Fibroblast of skin of left biceps (primary cell): Measurements from ENCODE around the gene FRRS1.
"Not testable (repeated sequence)": the region's sequence is repeated elsewhere in the genome, so short reads cannot be mapped to it uniquely, and the experiment has no call there.

Experiments used
- DNase-seq, 2 experiments: peaks; one replicate each; pipeline ENCODE4 v3.0.0-alpha.2; 2013; ENCODE audit warnings: low read depth in 2 of 2

FRRS1 gene

DNA sequence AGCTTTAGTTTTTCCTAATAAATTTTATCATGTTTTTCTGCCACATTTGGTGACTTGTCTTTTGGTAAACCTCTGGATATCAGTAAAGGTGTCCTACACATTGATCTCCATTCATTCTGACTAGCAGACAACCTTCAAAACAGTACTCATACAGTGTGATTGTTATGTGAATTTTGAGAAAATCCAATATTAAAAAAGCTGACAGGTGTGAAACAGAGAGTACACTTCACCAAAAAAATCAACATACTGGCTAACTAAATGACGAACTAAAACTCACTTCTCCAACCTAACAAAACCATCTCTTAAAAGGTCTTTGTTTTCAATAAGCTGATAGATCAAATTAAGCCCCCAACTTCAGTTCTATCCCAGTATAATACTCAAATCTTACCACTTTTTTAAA lies 1.5 kb downstream of the FRRS1 start:
- DNase-seq: no peak

DNA sequence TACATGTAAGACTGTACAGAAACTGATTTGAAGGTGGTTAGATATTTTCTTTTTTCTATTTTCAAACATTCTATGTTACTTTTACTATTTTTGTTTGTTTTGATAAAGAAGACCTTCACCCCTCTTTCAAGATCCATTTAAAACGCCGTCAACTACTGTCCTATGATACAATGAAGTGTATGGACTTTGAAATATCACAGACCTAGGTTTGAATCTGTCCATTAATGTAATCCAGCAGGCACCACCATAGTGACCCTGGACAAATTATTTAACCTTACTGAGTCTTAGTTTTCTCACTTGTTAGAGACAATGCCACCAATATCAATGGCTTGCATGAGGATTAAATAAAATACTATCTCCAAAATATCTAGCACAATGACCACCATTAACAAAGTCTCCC lies 2.0 kb downstream of the FRRS1 start:
- no peak for DNase-seq

DNA sequence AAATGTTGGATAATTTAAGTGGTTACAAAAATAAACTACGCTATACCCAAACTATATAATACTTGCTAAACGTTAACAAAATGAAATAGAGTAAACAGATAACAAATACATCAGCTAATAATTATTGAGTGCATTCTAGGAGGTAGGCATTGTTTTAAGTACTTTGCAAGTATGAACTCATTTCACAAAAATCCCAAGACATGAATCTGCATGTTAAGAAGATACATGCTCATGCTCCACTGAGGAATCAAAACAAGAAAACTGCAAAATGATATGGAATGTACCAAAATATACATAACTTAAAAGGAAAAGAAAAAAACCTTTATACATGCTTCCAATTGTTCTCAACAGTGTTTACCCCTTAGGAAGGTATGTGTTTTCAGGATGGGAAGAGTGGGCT lies 2.5 kb downstream of the FRRS1 start:
- DNase-seq: no peak

DNA sequence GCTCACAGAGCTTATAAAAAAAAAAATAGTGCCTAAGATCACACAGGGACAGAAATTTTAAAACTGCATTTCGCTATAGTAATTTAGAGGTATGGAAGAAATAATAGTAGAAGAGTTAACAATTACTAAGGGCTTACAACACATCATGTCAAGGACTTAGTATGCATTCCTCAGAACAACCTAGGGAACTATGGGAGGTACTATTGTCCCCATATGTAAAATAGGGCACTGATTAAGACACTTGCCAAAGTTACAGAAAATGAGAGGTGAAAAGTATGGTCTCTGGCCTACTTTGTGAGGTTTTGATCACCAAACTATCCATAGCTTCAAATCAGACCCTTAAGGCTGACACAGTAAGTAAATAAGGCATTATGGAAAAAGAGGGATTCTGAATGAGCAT lies 4.7 kb downstream of the FRRS1 start:
- no peak for DNase-seq

DNA sequence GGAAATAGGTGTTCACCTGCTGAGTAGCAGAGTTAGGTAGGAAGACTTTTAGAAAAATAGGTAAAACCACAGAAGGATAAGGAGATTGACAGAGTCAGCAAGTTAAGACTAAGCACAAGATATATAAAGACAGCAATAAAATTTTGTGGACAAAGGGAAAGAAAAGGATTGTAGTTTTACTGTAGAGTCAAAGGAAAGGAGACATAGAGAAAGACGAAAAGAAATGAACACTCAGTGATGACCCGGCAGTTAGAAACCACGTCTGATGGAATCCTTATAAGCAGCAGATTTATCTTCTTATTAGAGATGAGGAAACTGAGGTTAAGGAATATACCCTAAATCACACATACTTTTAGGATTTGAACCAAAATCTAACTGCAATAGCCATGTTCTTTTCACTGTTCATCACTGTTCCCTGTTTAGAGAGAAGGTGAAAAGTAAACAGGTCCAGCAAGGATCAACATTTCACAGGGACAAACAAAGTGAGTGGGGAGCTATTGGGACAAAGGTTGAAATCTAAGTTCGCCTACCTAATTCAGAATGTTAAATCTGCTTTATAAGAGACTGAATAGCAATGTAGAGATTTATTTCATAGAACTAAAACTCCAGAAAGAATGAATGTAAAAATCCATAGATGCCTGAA lies 6.8 kb downstream of the FRRS1 start:
- no peak for DNase-seq

DNA sequence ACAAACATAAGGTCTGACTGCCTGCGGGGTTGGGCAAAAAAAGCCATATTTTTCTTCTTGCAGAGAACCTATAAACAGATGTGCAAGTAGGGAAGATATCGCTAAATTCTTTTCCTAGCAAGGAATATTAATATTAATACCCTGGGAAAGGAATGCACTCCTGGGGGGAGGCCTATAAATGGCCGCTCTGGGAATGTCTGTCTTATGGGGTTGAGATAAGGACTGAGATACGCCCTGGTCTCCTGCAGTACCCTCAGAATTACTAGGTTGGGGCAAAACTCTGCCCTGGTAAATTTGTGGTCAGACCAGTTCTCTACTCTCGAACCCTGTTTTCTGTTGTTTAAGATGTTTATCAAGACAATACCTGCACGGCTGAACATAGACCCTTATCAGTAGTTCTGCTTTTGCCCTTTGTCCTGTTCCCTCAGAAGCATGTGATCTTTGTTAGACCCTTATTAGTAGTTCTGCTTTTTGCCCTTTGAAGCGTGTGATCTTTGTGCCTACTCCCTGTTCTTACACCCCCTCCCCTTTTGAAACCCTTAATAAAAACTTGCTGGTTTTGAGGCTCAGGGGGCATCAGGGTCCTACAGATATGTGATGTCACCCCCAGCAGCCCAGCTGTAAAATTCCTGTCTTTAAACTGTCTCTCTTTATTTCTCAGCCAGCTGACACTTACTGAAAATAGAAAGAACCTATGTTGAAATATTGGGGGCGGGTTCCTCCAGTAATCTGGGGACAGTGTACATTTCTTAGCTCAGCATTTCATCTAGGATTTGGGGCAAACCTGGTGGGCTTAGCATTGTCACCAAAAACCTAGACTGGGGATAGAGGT lies 7.5 kb downstream of the FRRS1 start:
- DNase-seq: not testable (repeated sequence)

DNA sequence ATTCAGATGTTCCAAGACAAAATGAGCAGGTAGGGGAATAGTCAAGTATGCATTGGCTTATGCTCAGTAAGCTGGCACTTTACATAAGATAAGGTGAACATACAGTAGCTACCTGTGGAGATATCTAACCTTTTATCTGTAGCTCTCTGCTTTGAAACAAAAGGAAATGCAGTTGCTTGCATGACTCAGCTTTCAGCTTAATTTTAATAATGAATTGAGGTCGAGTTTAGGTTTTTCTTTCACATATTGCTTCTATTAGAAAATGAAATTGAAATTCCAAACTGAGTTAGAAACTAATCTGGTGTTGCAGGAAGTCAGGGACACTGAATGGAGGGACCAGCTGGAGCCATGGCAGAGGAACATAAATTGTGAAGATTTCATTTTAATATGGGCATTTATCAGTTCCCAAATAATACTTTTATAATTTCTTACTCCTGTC lies 8.3 kb downstream of the FRRS1 start:
- DNase-seq: no peak

DNA sequence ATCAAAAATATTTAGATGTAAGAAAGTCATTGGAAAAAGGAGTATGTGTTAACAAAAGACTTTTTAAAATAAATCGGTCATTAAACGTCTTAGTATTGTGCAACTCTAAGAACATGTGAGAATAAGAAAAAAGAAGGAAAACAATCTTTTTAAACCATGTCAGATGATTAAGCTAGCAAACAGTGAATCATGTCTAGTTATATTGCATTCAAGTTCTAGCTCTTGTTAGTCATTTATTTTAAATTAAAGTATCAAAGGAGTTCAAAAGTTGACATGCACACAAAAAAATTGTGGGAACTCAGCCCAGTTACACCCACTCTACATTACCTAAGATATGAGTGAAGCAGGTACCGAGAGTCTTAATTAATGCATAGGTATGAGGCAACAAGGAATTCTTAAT lies 9.8 kb downstream of the FRRS1 start:
- no peak for DNase-seq

DNA sequence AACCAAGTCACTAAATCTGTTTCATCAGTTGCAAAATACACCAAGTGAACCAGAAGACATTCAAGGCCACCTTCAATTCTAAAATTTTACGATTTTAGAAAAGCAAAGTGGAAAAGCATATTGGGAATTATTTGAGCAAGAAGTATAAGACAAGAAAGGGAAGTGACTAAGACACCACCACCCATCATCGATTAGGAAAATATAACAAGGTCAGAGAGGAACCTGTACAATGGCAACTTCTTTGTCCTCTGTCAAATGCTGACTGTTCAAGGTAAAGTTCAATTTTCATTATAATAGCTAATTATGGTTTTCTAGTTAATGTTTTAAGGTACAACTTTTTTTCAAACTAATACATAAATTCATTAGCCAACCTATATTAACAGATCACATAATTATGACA lies 10.8 kb downstream of the FRRS1 start:
- DNase-seq: no peak

DNA sequence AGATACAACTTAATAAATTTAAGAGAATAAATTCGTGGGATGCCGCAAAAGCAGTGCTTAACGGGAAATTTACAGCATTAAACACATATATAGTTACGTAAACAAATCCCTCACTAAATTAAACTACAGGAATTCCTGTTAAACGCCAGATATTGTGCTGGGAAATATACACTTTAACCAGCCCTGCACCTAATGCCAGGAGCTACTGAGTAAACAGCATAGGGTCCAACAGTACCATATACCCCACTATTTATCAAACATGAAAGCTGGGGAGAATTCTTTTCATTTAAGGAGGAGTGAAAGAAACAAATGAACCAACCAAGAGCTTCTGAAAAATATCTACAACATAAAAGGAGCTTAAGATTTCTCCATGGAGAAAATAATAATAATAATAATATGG lies 11.7 kb downstream of the FRRS1 start:
- DNase-seq: no peak

DNA sequence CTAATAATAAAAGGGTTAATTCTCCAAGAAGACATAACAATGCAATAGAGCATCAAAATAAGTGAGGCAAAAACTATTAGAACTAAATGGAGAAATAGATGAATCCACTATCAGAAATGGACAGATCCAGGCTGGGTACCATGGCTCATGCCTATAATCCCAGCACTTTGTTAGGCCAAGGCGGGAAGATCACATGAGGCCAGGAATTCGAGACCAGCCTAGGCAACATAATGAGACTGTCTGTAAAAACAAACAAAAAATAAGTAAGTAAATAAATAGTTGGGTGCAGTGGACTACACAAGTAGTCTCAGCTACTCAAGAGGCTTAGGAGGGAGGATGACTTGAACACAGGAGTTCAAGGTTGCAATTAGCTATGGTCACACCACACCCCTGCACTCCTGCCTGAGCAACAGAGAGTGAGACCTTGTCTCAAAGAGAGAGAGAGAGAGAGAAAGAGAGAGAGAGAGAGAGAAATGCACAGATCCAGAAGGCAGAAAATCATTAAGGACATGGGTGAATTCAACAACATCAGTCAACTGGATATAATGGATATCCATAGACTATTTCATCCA lies 12.3 kb downstream of the FRRS1 start:
- no peak for DNase-seq

DNA sequence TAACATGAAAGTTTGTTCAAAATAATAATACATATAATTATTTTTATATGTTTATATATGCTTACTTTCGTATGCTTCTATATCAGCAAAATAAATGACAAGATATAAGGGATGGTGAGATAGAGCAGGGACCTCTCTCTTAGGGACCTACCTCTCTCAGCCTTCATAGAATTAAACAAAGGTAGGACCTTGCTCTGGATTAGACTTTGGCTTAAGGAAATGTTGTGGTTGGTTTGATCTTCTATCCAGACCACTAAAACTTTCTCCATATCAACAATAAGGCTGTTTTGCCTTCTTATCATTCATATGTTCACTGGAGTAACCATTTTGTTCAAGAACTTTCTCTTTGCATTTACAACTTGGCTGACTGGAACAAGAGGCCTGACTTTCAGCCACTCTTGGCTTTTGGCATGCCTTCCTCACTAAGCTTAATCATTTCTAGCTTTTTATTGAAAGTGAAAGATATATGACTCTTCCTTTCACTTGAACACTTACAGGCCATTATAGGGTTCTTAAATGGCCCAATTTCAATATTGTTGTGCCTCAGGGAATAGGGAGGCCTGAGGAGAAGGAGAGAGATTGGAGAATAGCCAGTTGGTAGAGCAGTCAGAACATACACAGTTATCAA lies 14.4 kb downstream of the FRRS1 start:
- no peak for DNase-seq

DNA sequence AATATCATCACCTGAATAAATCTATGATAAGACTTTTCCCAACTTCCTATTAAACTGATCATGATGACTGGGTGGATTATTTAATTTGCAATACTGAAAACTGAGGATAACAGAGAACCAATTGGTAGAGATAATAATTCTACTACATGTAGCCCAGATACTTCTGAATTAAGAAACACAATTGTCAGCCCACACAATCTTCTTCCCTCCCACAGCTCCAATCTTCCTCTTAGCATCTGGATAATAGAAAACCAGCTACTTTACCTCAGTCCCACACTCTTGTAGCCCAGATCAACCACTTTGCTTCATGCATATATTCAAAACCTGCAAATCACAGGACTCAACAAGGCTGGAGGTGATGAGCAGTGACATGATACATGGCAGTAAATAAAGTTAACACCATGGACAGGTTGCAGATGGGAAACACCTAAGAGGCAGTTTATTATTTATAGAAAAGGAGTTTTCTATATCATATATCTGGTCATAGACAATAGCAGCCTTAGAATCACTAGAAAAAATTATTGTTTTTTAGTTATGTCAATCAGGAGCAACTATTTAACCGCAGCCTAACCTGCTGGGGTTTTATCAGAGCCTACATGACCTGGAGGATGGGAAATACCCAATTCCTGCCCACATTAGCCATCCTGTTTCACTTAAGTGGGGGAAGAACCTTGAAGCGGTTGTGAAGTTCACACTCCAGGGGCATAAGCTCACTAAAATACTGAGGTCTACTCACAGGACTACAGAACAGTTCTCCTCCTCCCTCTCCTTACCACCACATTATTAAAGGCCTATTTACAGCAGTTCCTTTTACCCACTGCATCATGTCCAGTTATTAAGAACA lies 16.7 kb downstream of the FRRS1 start:
- DNase-seq: no peak

DNA sequence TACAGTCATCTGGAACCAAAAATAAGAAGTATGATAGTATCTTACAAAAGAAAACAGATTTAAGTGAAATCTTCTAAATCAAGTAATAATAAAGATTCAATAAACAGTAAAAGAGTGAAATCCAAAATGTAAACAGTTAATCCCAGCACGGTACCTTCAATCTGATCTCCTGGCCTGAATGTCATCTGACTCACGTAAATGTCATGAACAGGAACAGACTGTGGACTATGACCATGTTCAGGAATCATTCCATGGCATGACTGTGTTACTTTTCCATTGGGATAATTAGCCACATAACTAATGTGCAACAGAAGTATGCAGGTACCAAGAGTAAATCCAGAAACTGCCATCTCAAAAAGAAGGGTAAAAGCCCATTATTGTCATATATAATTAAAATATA lies 18.0 kb downstream of the FRRS1 start:
- no peak for DNase-seq

DNA sequence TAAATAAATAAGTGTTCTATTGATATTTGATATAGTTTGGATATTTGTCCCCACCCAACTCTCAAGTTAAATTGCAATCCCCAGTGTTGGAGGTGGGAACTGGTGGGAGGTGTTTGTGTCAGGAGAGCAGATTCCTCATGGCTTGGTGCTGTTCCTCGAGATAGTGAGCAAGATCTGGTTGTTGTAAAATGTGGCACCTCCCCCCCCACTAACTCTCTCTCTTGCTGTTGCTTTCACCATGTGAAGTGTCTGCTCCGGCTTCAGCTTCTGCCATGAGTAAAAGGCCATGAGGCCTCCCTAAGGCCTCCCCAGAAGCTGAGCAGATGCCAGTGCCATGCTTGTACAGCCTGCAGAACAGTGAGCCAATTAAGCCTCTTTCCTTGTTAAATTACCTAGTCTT lies 20.8 kb downstream of the FRRS1 start:
- no peak for DNase-seq

DNA sequence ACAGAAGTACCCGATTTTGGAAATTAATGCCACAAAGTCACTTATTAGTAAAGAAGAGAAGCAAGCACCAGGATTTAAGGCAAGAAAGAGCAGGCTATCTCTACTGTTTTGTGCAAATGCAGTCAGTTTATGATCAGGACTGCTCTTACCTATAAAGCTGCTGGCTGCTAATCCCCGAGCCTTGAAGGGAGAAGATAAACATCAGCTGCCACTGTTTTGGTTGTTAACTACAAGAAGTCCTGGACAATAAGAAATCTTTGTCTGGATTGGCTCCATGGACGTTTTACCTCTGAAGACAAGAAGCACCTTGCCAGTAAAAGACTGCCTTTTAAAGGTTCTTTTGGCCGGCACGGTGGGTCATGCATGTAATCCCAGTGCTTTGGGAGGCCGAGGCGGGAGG lies 21.4 kb downstream of the FRRS1 start:
- DNase-seq: no peak

DNA sequence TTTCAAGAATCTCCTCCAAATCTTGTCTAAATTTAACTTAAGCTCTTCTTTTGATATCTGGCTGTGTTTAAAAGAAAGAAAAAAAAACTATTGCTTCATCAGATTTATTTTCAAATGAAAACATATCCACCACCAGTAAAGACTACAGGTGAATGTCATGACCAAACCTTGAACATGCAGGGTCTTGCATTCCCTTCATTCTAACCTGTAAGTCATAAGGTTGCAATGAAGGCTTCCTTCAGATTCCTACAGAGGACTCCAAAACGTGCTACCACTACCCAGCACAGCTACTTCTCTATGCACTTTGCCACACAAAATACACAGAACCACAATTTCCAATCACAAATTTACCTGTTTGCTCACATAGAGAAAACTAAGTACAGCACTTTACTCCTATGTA lies 26.3 kb downstream of the FRRS1 start:
- no peak for DNase-seq

DNA sequence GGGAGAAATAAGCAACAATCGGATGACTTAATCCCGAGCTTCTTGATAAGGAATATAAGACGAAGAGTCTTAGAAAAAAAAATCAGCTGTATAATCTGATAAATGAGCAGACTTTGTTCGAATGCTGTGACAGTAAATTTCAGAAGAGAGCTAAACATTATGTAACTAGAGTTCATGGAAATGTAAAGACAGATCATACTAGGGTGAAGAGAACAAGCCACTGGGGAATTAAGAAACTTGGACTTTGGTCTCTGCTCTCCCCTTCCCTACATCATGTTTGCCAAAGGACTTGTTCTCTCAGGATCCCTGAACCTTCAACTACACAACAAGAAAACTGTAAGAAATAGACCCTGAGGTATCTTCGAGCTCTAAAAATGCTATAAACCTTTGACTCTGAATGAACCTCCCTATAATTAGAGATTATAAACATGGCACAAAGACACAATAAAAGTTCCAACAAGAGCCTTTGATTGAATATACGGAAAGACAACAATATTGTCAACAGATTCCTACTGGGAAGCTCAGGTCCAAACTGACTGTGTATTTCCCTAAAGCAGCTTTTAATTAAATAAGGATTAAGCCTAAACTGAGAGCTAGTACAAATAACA lies 27.5 kb downstream of the FRRS1 start:
- no peak for DNase-seq

DNA sequence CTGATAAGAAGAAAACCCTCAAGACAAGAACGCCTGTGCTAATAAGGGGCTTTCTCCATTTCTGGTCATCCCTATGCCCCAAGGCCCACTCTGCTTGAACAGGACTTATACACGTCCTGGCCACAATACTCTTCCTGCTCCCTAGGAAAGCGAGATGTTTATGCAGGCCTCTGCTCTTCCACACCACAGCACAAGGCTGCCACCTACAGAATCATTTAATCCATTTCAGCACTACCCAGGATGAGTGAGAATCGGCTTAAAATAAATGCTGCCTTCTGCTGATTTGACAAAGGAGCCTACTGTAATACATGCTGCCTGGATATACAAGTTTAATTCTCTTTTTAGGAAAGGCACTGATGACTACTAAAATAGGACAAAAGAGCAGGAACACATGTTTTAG lies 29.4 kb downstream of the FRRS1 start:
- peak; percentile 36 to 41 for DNase-seq

DNA sequence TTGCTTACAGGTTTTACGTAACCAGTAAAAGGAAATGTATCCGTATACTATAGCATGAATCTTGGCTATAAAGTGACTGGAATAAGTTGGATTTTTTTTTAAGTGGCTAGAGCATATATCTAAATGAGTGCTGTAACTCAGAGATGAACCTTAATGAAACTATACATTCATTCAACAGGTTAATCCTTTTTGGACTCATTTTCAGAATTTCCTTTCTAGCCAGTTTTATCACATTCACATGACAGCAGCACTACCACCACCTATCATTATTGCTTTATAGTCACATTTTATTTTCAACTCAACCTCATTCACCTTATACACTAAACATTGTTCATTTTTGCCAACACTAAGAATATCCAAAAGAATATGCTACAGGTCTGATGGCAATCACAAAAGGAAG lies 30.6 kb downstream of the FRRS1 start:
- no peak for DNase-seq

DNA sequence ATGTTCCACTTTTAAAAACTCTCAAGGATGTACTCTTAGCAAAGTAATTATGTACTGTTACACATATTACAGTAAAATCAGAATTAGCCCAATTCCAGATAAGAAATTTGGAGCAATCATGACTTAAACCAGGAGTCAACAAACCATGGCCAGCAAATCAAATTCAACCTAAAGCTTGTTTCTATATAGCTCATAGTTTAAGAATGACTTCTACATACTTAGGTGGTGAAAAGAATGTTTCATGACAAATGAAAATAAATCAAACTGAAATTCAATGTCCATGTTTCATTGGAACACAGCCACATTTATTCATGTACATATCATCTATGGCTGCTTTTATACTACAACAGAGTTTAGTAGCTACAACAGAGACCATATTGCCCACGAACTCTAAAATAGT lies 35.1 kb downstream of the FRRS1 start:
- peak; percentile 77 to 79 for DNase-seq
